Uterus (tissue), 4 donors: ENCODE data around the gene ZNF136. TPM values are rescaled to one million over a fixed set of nuclear protein-coding genes. Genes with fewer than 3 reads are reported as not detected.

Experiments
- DNase-seq, 2 donors: peaks; one replicate each; pipeline ENCODE4 v3.0.0-alpha.2; 2019 to 2020
- H3K27ac ChIP-seq, 2 donors: fragments of 200-600 bp; sonication (generic); 1 replicate in 1 of 2; 2 replicates in 1 of 2; pipeline ENCODE4 v1.5.1; 2016 to 2018
- H3K27me3 ChIP-seq, 2 donors: fragments of 200-600 bp; sonication (generic); one replicate each; pipeline ENCODE4 v1.5.1; 2018 to 2019; ENCODE audit warnings: control low read depth in 1 of 2
- H3K36me3 ChIP-seq, 2 donors: fragments of 200-600 bp; sonication (generic); one replicate each; pipeline ENCODE4 v1.5.1; 2019; ENCODE audit warnings: control low read depth in 1 of 2
- H3K4me1 ChIP-seq, 2 donors: fragments of 200-600 bp; sonication (generic); one replicate each; pipeline ENCODE4 v1.5.1; 2018 to 2019; ENCODE audit warnings: control low read depth in 1 of 2
- H3K4me3 ChIP-seq, 2 donors: fragments of 200-600 bp; sonication (generic); 1 replicate in 1 of 2; 2 replicates in 1 of 2; pipeline ENCODE4 v1.5.1; 2018 to 2019; ENCODE audit warnings: mild to moderate bottlenecking in 1 of 2
- H3K9me3 ChIP-seq, 2 donors: fragments of 200-600 bp; sonication (generic); one replicate each; pipeline ENCODE4 v1.5.1; 2019; ENCODE audit warnings: control low read depth in 1 of 2
- CTCF ChIP-seq, 4 experiments: fragments of 200-600 bp in 2 of 4; fragments of 450-650 bp in 2 of 4; sonication (generic) in 2 of 4; IDR thresholded peaks; one replicate each; pipeline ENCODE4 v1.5.1; 2016 to 2019; ENCODE audit warnings: antibody characterized with exemption in 4 of 4, mild to moderate bottlenecking in 2 of 4, moderate library complexity in 1 of 4
- POLR2A ChIP-seq, 2 donors: fragments of 450-650 bp; IDR thresholded peaks; one replicate each; pipeline ENCODE4 v1.6.1; 2016; ENCODE audit warnings: antibody characterized with exemption in 2 of 2, mild to moderate bottlenecking in 1 of 2, moderate library complexity in 1 of 2
- intact Hi-C: fragments of 100-400 bp; cut with DNase I; formaldehyde crosslinking; loops from one replicate; pipeline ENCODE4 v1.15.1; 2023; ENCODE audit warnings: low total_unique reads
- total RNA-seq, 4 donors: library from RNA; depleted of rRNA in 3 of 4; stranded (reverse); fragments of >200 nt in 3 of 4; gene quantifications; one replicate each; pipeline versions ENCODE4 v1.1.0 to v1.2.4, GENCODE V29; 2014 to 2023
- donor health status: DM: yes; HTN: yes; CAD: no.

Gene ZNF136
- total RNA-seq, 4 donors from 2014 or later, result 2.1 to 31.7 (median 13.0) TPM

DNA sequence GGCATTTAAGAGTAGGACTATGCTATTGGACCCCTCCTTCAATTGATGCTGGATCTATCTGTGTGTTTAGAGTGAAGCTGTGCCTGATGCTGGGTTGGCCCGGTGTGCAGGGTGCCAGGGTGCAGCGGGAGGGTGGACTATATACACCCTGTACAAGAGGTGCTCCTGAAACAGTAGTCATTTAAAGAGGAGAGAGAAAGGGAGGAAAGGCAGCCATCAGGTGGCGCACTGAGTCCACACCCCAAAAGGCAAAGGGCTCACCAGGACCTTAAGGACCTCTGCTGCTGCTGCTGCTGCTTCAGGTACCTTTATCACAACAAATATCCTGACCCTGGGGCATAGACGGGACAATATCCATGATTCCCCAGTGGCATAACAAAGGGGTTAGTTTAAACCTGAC is 39.4 kb downstream of the ZNF136 start:
- TF ChIP-seq POLR2A (IDR thresholded peaks at IDR 0.05) (no peak), CTCF (IDR thresholded peaks at IDR 0.05) (no peak)
- H3K27ac ChIP-seq, result no peak overlapping the region
- peaks cover 0 to 28% of the 10 kb centered on the region in 2 donors for H3K9me3 ChIP-seq
- no peak for DNase-seq
- no peaks in the 10 kb centered on the region for H3K4me1 ChIP-seq
- H3K4me3 ChIP-seq, result no peak overlapping the region
- intact Hi-C loops, result no loop called here
- no peaks in the 10 kb centered on the region for H3K36me3 ChIP-seq
- no peaks in the 10 kb centered on the region for H3K27me3 ChIP-seq

DNA sequence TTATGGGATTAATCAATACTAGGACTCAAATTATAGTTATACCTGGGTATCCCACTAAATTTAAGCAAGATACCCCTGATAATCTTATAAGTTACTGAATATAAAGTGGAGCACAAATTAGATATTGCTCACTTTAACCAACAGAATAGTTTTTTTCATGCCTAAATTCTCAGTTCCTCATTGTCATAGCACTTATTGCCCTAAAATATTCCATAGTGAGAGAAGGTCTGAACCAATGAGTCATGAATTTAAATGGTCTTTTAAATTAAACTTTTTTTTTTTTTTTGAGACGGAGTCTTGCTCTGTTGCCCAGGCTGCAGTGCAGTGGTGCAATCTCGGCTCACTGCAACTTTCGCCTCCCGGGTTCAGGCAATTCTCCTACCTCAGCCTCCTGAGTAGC is 42.4 kb downstream of the ZNF136 start:
- no peaks in the 10 kb centered on the region for H3K27me3 ChIP-seq
- TF ChIP-seq POLR2A (IDR thresholded peaks at IDR 0.05) (no peak), CTCF (IDR thresholded peaks at IDR 0.05) (no peak)
- peaks cover 0 to 42% of the 10 kb centered on the region in 2 donors for H3K9me3 ChIP-seq
- H3K4me3 ChIP-seq, result no peak overlapping the region
- DNase-seq, result no peak
- no peaks in the 10 kb centered on the region for H3K36me3 ChIP-seq
- no peaks in the 10 kb centered on the region for H3K4me1 ChIP-seq
- no peak overlapping the region for H3K27ac ChIP-seq
- intact Hi-C loops, result no loop called here

DNA sequence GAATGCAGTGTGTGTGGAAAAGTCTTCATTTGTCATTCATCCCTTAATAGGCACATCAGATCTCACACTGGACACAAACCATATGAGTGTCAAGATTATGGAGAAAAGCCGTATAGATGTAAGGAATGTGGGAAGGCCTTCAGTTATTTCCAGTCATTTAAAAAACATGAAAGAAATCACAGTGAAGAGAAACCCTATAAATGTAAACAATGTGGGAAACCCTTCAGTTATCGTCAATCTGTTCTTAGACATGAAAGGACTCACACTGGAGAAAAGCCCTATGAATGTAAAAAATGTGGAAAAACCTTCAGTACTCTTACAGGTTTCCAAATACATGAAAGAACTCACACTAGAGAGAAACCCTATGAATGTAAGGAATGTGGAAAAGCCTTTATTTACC is 45.3 kb downstream of the ZNF136 start:
- Histone ChIP-seq H3K9me3 (peaks cover 0 to 49% of the 10 kb centered on the region in 2 donors), H3K4me1 (no peaks in the 10 kb centered on the region)
- intact Hi-C loops, result no loop called here

DNA sequence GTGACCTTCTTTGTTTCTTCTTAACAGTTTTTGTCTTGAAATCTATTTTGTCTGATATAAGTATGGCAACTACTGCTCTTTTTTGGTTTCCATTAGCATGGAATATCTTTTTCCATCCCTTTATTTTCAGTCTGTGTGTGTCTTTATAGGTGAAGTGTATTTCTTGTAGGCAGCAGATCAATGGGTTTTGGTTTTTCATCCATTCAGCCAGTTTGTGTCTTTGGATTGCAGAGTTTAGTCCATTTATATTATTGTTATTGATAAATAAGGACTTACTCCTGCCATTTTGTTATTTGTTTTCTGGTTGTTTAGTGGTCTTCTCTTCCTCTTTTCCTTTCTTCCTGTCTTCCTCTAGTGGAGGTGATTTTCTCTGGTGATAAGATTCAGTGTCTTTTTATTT is 54.4 kb downstream of the ZNF136 start:
- no peak overlapping the region for H3K4me3 ChIP-seq
- intact Hi-C loops, result no loop called here
- peaks cover 0 to 23% of the 10 kb centered on the region in 2 donors for H3K9me3 ChIP-seq
- TF ChIP-seq CTCF (IDR thresholded peaks at IDR 0.05), result no peak
- no peak for TF ChIP-seq POLR2A (IDR thresholded peaks at IDR 0.05)
- no peaks in the 10 kb centered on the region for H3K36me3 ChIP-seq
- H3K4me1 ChIP-seq, result no peaks in the 10 kb centered on the region
- no peak for DNase-seq
- H3K27me3 ChIP-seq, result no peaks in the 10 kb centered on the region
- H3K27ac ChIP-seq, result no peak overlapping the region

More for the DNA sequence above, 45.3 kb downstream of the ZNF136 start:
- TF ChIP-seq POLR2A (IDR thresholded peaks at IDR 0.05), result no peak
- no peak for TF ChIP-seq CTCF (IDR thresholded peaks at IDR 0.05)
- H3K27ac ChIP-seq, result no peak overlapping the region
- no peak for DNase-seq
- H3K36me3 ChIP-seq, result no peaks in the 10 kb centered on the region
- no peaks in the 10 kb centered on the region for H3K27me3 ChIP-seq
- H3K4me3 ChIP-seq, result no peak overlapping the region

- Histone ChIP-seq H3K9me3 (peaks cover 0 to 4% of the 10 kb centered on the region in 2 donors), H3K27me3 (no peaks in the 10 kb centered on the region), H3K4me1 (no peaks in the 10 kb centered on the region), H3K4me3 (no peak overlapping the region), H3K27ac (no peak overlapping the region), H3K36me3 (no peaks in the 10 kb centered on the region)
- no peak for DNase-seq
- intact Hi-C loops, result no loop called here
- TF ChIP-seq POLR2A (IDR thresholded peaks at IDR 0.05) (no peak), CTCF (IDR thresholded peaks at IDR 0.05) (no peak)
Observed at GRCh38 chr19:12222980-12223630, 60.2 kb downstream of the ZNF136 start.
